Left ventricle myocardium inferior (tissue), 1 donor: ENCODE data around the gene ZNF683. TPM values are rescaled to one million over a fixed set of nuclear protein-coding genes. Genes with fewer than 3 reads are reported as not detected.
A peak's percentile ranks its signal among the peaks of the same experiment; 100 is the strongest.

ENCODE experiments used
- DNase-seq: peaks from one replicate; pipeline ENCODE4 v3.0.0-alpha.2; 2020
- H3K27ac ChIP-seq: fragments of 200-600 bp; replicated peaks from 2 replicates; pipeline ENCODE4 v1.8.0; 2021
- H3K27me3 ChIP-seq: fragments of 200-600 bp; 2 replicates; pipeline ENCODE4 v1.8.0; 2021; ENCODE audit warnings: low read depth
- H3K36me3 ChIP-seq: fragments of 200-600 bp; 2 replicates; pipeline ENCODE4 v1.8.0; 2021
- H3K4me1 ChIP-seq: fragments of 200-600 bp; 2 replicates; pipeline ENCODE4 v1.8.0; 2021
- H3K4me3 ChIP-seq: fragments of 200-600 bp; 2 replicates; pipeline ENCODE4 v1.8.0; 2021; ENCODE audit warnings: mild to moderate bottlenecking, moderate library complexity
- H3K9me3 ChIP-seq: fragments of 200-600 bp; replicated peaks from 2 replicates; pipeline ENCODE4 v1.8.0; 2021
- intact Hi-C: fragments of 100-400 bp; cut with micrococcal nuclease; formaldehyde crosslinking; loops from one replicate; pipeline ENCODE4 v1.11.0; 2022
- total RNA-seq: library from RNA; stranded (reverse); fragmentation: NEBNext Ultra II Directional; extraction: Animal tissue kit (Norgen Biotek cat#: 25700); gene quantifications from one replicate; pipeline ENCODE4 v1.2.1, GENCODE V29; 2021
- TF ChIP-seq, protein P1 (sequence below): fragments of 200-600 bp; IDR thresholded peaks from 2 replicates; pipeline ENCODE4 v1.8.0; 2021; ENCODE audit warnings: antibody characterized with exemption, mild to moderate bottlenecking, borderline replicate concordance
- donor health status: DM: no; HTN: yes; CAD: no; lungs with severe emphysema.

Gene ZNF683
- total RNA-seq, 1 donor from 2014 or later, result not detected

DNA sequence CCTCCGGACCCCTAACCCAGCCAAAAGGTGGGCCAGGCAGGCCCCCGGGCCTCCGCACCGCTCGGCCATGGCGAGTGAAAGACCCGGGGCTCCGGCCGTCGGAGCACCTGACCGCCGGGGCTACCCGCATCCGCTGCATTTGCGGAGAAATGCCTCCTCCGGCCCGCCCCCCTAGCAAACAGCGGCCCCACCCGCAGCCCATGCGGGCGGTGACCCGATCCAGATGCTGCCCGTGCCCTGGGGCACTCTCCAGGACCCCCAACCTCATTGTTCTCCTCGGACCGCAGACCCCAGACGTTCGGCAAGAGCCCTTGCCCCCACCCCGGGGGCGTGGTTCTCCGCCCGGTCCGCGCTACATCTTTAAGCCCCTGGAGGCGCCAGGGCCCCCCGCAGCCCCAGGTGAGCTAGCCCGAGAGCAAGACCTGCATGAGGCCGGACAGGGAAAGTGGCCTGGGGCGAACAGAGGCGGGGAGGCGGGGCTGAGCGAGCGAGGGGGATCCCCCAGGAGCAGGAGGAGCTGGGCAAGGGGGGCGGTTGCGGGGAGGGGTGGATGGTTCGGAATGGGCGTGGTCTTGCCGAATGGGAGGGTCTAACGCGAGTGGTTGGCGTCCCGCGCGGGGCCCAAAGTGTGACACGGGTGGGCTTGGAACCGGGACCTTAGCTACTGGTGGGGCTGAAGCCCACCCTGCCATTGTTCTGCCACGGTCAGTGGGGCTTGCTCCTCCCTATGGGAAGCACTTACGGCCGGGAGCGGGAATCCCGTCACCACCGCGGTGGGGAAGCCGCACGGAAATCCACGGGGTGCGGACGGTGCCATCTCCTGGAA, 12.4 kb downstream of the ZNF683 start:
- Histone ChIP-seq H3K27ac (no peak overlapping the region), H3K27me3 (peaks cover 100% of the 10 kb centered on the region), H3K4me1 (peaks cover 13% of the 10 kb centered on the region), H3K9me3 (no peaks in the 10 kb centered on the region), H3K4me3 (peak overlapping the region; percentile 48), H3K36me3 (no peaks in the 10 kb centered on the region)
- intact Hi-C loops, result no loop called here
- TF ChIP-seq, protein P1, sequence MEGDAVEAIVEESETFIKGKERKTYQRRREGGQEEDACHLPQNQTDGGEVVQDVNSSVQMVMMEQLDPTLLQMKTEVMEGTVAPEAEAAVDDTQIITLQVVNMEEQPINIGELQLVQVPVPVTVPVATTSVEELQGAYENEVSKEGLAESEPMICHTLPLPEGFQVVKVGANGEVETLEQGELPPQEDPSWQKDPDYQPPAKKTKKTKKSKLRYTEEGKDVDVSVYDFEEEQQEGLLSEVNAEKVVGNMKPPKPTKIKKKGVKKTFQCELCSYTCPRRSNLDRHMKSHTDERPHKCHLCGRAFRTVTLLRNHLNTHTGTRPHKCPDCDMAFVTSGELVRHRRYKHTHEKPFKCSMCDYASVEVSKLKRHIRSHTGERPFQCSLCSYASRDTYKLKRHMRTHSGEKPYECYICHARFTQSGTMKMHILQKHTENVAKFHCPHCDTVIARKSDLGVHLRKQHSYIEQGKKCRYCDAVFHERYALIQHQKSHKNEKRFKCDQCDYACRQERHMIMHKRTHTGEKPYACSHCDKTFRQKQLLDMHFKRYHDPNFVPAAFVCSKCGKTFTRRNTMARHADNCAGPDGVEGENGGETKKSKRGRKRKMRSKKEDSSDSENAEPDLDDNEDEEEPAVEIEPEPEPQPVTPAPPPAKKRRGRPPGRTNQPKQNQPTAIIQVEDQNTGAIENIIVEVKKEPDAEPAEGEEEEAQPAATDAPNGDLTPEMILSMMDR, result no peak
- DNase-seq, result no peak

GRCh38 chr1:26358411-26359384, 13.9 kb downstream of the ZNF683 start:
- TF ChIP-seq, protein P1, result no peak
- Histone ChIP-seq H3K27ac (no peak overlapping the region), H3K27me3 (peaks cover 100% of the 10 kb centered on the region), H3K4me1 (peaks cover 13% of the 10 kb centered on the region), H3K9me3 (no peaks in the 10 kb centered on the region), H3K4me3 (no peak overlapping the region), H3K36me3 (no peaks in the 10 kb centered on the region)
- no peak for DNase-seq
- intact Hi-C loops, result no loop called here

DNA sequence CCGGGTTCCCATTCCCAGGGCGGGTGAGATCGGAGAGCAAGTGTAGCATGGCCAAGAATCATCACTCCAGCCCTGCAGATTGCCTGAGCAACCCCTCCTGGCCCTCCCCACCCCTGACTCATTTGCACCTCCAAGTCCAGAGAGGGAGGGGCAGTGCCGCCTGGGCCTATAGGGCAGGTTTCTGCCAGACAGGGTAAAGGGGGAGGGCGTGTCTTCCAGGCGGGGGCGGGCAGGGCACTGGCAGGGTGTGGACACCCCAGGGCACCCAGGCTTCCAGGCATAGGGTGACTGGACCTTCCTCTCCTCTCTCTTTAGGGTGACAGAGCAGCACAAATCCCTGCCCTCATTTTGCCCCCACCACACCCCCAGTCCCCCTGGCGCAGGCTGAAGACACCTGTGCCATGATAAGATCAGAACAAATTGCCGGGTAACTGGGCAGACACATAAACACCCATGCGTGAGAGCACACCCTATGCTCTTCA, 15.4 kb downstream of the ZNF683 start:
- peaks cover 84% of the 10 kb centered on the region for H3K27me3 ChIP-seq
- H3K4me1 ChIP-seq, result peaks cover 13% of the 10 kb centered on the region
- TF ChIP-seq, protein P1, result no peak
- no peaks in the 10 kb centered on the region for H3K9me3 ChIP-seq
- no peak overlapping the region for H3K4me3 ChIP-seq
- H3K36me3 ChIP-seq, result no peaks in the 10 kb centered on the region
- intact Hi-C loops, result no loop called here
- no peak for DNase-seq
- no peak overlapping the region for H3K27ac ChIP-seq

DNA sequence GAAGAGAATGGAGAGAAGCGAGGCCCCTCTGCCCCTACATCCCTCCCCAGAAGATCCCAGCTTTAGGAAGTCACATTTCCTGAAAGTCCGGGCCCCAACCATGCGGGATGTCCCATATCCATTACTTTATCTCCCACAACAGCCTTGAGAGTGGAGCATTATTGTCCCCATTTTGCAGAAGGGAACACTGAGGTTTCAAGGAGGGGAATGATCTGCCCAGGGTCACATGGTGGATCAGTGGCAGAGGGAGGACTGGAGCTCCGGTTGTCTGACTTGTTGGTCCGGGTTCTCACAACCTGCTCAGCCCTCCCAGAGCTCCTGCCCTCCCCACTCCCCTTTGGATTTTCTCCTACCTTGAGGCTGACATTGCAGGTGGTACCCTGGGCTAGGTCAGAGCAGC, 16.4 kb downstream of the ZNF683 start:
- no peak for DNase-seq
- Histone ChIP-seq H3K4me3 (no peak overlapping the region), H3K36me3 (no peaks in the 10 kb centered on the region), H3K4me1 (peaks cover 19% of the 10 kb centered on the region), H3K27me3 (peaks cover 74% of the 10 kb centered on the region), H3K9me3 (no peaks in the 10 kb centered on the region), H3K27ac (no peak overlapping the region)
- intact Hi-C loops, result no loop called here
- TF ChIP-seq, protein P1, result no peak

- no peak for DNase-seq
- Histone ChIP-seq H3K4me3 (no peak overlapping the region), H3K36me3 (no peaks in the 10 kb centered on the region), H3K9me3 (no peaks in the 10 kb centered on the region), H3K27me3 (peaks cover 62% of the 10 kb centered on the region), H3K27ac (no peak overlapping the region), H3K4me1 (peaks cover 9% of the 10 kb centered on the region)
- TF ChIP-seq, protein P1, result no peak
- intact Hi-C loops, result no loop called here
Observed at GRCh38 chr1:26354972-26355371, 17.6 kb downstream of the ZNF683 start.
